KBM-7 (cell line): ENCODE measurements around the gene EPAS1.
A peak's percentile ranks its signal among the peaks of the same experiment; 100 is the strongest.

Experiments
- DNase-seq: peaks from one replicate; pipeline ENCODE4 v3.0.0-alpha.2; 2015
- in situ Hi-C: fragments of 300-500 bp; cut with MboI; formaldehyde crosslinking; loops from 2 replicates; pipeline ENCODE4 v1.14.3; 2020; ENCODE audit warnings: low sequenced_read_pairs, low pct_unique_long_range_greater_than_20kb, mixed read lengths

EPAS1 gene

GRCh38 chr2:46333912-46334311, 36.7 kb downstream of the EPAS1 start:
- no peak for DNase-seq
- in situ Hi-C loops: no loop called here

- no peak for DNase-seq
- in situ Hi-C loops: no loop called here
Measured at GRCh38 chr2:46334389-46335271, 37.4 kb downstream of the EPAS1 start.

- in situ Hi-C loops: no loop called here
- no peak for DNase-seq
Measured at GRCh38 chr2:46335391-46336282, 38.4 kb downstream of the EPAS1 start.

GRCh38 chr2:46336283-46336959, 39.2 kb downstream of the EPAS1 start:
- DNase-seq: no peak
- in situ Hi-C loops: no loop called here

- in situ Hi-C loops: no loop called here
- DNase-seq: no peak
Measured at GRCh38 chr2:46337208-46337994, 40.2 kb downstream of the EPAS1 start.

- DNase-seq: no peak
- in situ Hi-C loops: no loop called here
Measured at GRCh38 chr2:46338674-46339073, 41.5 kb downstream of the EPAS1 start.

- no peak for DNase-seq
- in situ Hi-C loops: no loop called here
Measured at GRCh38 chr2:46339200-46339599, 42.0 kb downstream of the EPAS1 start.

GRCh38 chr2:46339676-46340459, 42.7 kb downstream of the EPAS1 start:
- in situ Hi-C loops: no loop called here
- DNase-seq: no peak

- in situ Hi-C loops: no loop called here
Measured at GRCh38 chr2:46340740-46341420, 43.7 kb downstream of the EPAS1 start.

GRCh38 chr2:46342566-46343315, 45.5 kb downstream of the EPAS1 start:
- no peak for DNase-seq
- in situ Hi-C loops: no loop called here

More at GRCh38 chr2:46340740-46341420, 43.7 kb downstream of the EPAS1 start:
- no peak for DNase-seq

- no peak for DNase-seq
- in situ Hi-C loops: no loop called here
Measured at GRCh38 chr2:46344706-46345105, 47.5 kb downstream of the EPAS1 start.

GRCh38 chr2:46345775-46346174, 48.6 kb downstream of the EPAS1 start:
- DNase-seq: no peak
- in situ Hi-C loops: no loop called here

GRCh38 chr2:46346719-46347118, 49.5 kb downstream of the EPAS1 start:
- in situ Hi-C loops: no loop called here
- no peak for DNase-seq

- in situ Hi-C loops: no loop called here
- no peak for DNase-seq
Measured at GRCh38 chr2:46347648-46348280, 50.6 kb downstream of the EPAS1 start.

GRCh38 chr2:46349115-46349547, 51.9 kb downstream of the EPAS1 start:
- in situ Hi-C loops: no loop called here
- no peak for DNase-seq

- in situ Hi-C loops: no loop called here
- DNase-seq: peak; percentile 24
Measured at GRCh38 chr2:46350029-46350689, 53.0 kb downstream of the EPAS1 start.
